A549 (cell line): ENCODE results near the gene GMEB2. TPM values are rescaled to one million over a fixed set of nuclear protein-coding genes. Genes with fewer than 3 reads are reported as not detected.

ENCODE experiments used
- ATAC-seq, 2 experiments: fragments of 200-7000 bp in 1 of 2; fragments of >200 bp in 1 of 2; cut with Nextera tagmentation in 1 of 2; cut with Tn5 transposase in 1 of 2; 3 replicates each; pipeline versions ENCODE4 v1.8.0 to v1.9.1; 2018 to 2020; ENCODE audit warnings: mild to moderate bottlenecking in 1 of 2, moderate library complexity in 1 of 2
- CTCF ChIA-PET: fragments of 300-600 bp; sonication (Branson Sonifier 250); formaldehyde crosslinking; extraction: SDS; loops from one replicate; lab custom pipeline; 2021; ENCODE audit warnings: antibody characterized with exemption, inconsistent platforms; lab: Yijun Ruan, JAX
- POLR2A ChIA-PET: fragments of 350-600 bp; formaldehyde crosslinking; extraction: SDS; loops from one replicate; lab custom pipeline; 2021; ENCODE audit warnings: antibody characterized with exemption, inconsistent platforms; lab: Yijun Ruan, JAX
- DNase-seq, 2 experiments: peaks; one replicate each; pipeline versions ENCODE4 v3.0.0 to v3.0.0-alpha.2; 2011 to 2016; ENCODE audit warnings: low read depth in 1 of 2, low spot score in 1 of 2
- FAIRE-seq: peaks from 2 replicates; lab custom pipeline; 2011; peaks lifted over from hg19 to GRCh38; lab: Jason Lieb, UNC
- H3K27ac ChIP-seq, 2 experiments: fragments of >200 bp; sonication (Bioruptor Twin); formaldehyde crosslinking; 3 replicates each; pipeline ENCODE4 v1.5.1; 2016 to 2017
- H3K4me1 ChIP-seq: fragments of >200 bp; sonication (Bioruptor Twin); formaldehyde crosslinking; 3 replicates; pipeline ENCODE4 v1.6.1; 2016
- H3K4me2 ChIP-seq: fragments of >200 bp; sonication (Bioruptor Twin); formaldehyde crosslinking; 3 replicates; pipeline ENCODE4 v1.6.1; 2016
- H3K4me3 ChIP-seq: fragments of >200 bp; sonication (Bioruptor Twin); formaldehyde crosslinking; 3 replicates; pipeline ENCODE4 v1.5.1; 2016
- H3K9me3 ChIP-seq: fragments of >200 bp; sonication (Bioruptor Twin); formaldehyde crosslinking; 3 replicates; pipeline ENCODE4 v1.6.1; 2016
- BCL3 ChIP-seq: fragments of >200 bp; sonication (Bioruptor Twin); formaldehyde crosslinking; IDR thresholded peaks from 3 replicates; pipeline ENCODE4 v1.6.1; 2016
- BHLHE40 ChIP-seq: IDR thresholded peaks from 2 replicates; pipeline ENCODE4 v1.6.1; 2012; ENCODE audit warnings: low read depth, low read length, inconsistent platforms
- CHD4 ChIP-seq: fragments of 200-600 bp; sonication (generic); IDR thresholded peaks from 2 replicates; pipeline ENCODE4 v1.6.1; 2016; ENCODE audit warnings: antibody characterized with exemption, mild to moderate bottlenecking, borderline replicate concordance
- EHMT2 ChIP-seq: fragments of 200-600 bp; sonication (generic); IDR thresholded peaks from 2 replicates; pipeline ENCODE4 v1.6.1; 2016; ENCODE audit warnings: antibody characterized with exemption, low read depth, mild to moderate bottlenecking, moderate library complexity
- ESRRA ChIP-seq: fragments of 150-350 bp; IDR thresholded peaks from 2 replicates; pipeline ENCODE4 v1.6.1; 2014; ENCODE audit warnings: mild to moderate bottlenecking, low read length, borderline replicate concordance
- FOSB ChIP-seq: fragments of 250-450 bp; sonication (Bioruptor Pico); IDR thresholded peaks from 2 replicates; pipeline ENCODE4 v1.5.0; 2020; ENCODE audit warnings: mild to moderate bottlenecking, moderate library complexity
- FOXS1 ChIP-seq: fragments of 250-450 bp; sonication (Bioruptor Pico); IDR thresholded peaks from 2 replicates; pipeline ENCODE4 v1.5.0; 2020; ENCODE audit warnings: mild to moderate bottlenecking, moderate library complexity
- GATA3 ChIP-seq: IDR thresholded peaks from 2 replicates; pipeline ENCODE4 v1.6.1; 2012; ENCODE audit warnings: borderline replicate concordance
- HMGXB4 ChIP-seq: fragments of 250-450 bp; sonication (Bioruptor Pico); IDR thresholded peaks from 2 replicates; pipeline ENCODE4 v1.5.0; 2021; ENCODE audit warnings: mild to moderate bottlenecking, moderate library complexity, borderline replicate concordance
- JUN ChIP-seq, 2 experiments: fragments of >200 bp; sonication (Bioruptor Twin); formaldehyde crosslinking; IDR thresholded peaks; 2 replicates in 1 of 2; 3 replicates in 1 of 2; pipeline ENCODE4 v1.6.1; 2016 to 2017
- JUNB ChIP-seq: fragments of >200 bp; sonication (Bioruptor Twin); formaldehyde crosslinking; IDR thresholded peaks from 2 replicates; pipeline ENCODE4 v1.6.1; 2016
- MAFK ChIP-seq: fragments of 450-650 bp; IDR thresholded peaks from 2 replicates; pipeline ENCODE4 v1.6.1; 2014; ENCODE audit not compliant: partially characterized antibody
- MAZ ChIP-seq: fragments of 150-350 bp; IDR thresholded peaks from 2 replicates; pipeline ENCODE4 v1.6.1; 2014; ENCODE audit warnings: antibody characterized with exemption, low read depth, low read length, borderline replicate concordance
- NFE2L2 ChIP-seq: fragments of 150-350 bp; conservative IDR thresholded peaks from 2 replicates; pipeline ENCODE4 v1.6.1; 2014; ENCODE audit warnings: low read length
- NR3C1 ChIP-seq: fragments of >200 bp; sonication (Bioruptor Twin); formaldehyde crosslinking; IDR thresholded peaks from 3 replicates; pipeline ENCODE4 v1.6.1; 2017
- PHF8 ChIP-seq: fragments of 200-600 bp; sonication (generic); IDR thresholded peaks from 2 replicates; pipeline ENCODE4 v1.6.1; 2016; ENCODE audit warnings: low read depth, mild to moderate bottlenecking, antibody characterized with exemption, moderate library complexity, borderline replicate concordance
- POLR2AphosphoS2 ChIP-seq: conservative IDR thresholded peaks from 2 replicates; pipeline ENCODE4 v1.6.1; 2012; ENCODE audit warnings: low read length, improper control_type of control experiment, inconsistent platforms
- RAD21 ChIP-seq, 2 experiments: fragments of >200 bp in 1 of 2; sonication (Bioruptor Twin) in 1 of 2; formaldehyde crosslinking in 1 of 2; IDR thresholded peaks in 1 of 2; conservative IDR thresholded peaks in 1 of 2; 2 replicates in 1 of 2; 3 replicates in 1 of 2; pipeline ENCODE4 v1.6.1; 2012 to 2018; ENCODE audit warnings: inconsistent platforms in 1 of 2
- RNF2 ChIP-seq: fragments of 200-600 bp; sonication (generic); IDR thresholded peaks from 2 replicates; pipeline ENCODE4 v1.6.1; 2016; ENCODE audit warnings: low read depth, mild to moderate bottlenecking, antibody characterized with exemption, moderate library complexity, borderline replicate concordance
- SMC3 ChIP-seq: fragments of >200 bp; sonication (Bioruptor Twin); formaldehyde crosslinking; IDR thresholded peaks from 3 replicates; pipeline ENCODE4 v1.6.1; 2018; ENCODE audit warnings: inconsistent platforms
- SREBF2 ChIP-seq: fragments of 450-650 bp; IDR thresholded peaks from 2 replicates; pipeline ENCODE4 v1.6.1; 2014; ENCODE audit warnings: mild to moderate bottlenecking, moderate library complexity
- TFCP2L1 ChIP-seq: fragments of 250-450 bp; sonication (Bioruptor Pico); IDR thresholded peaks from 2 replicates; pipeline ENCODE4 v1.5.0; 2021; ENCODE audit warnings: mild to moderate bottlenecking
- ZNF302 ChIP-seq: fragments of 250-450 bp; sonication (Bioruptor Pico); IDR thresholded peaks from 2 replicates; pipeline ENCODE4 v1.9.0; 2021; ENCODE audit warnings: inconsistent platforms, mild to moderate bottlenecking, moderate library complexity
- ZSCAN20 ChIP-seq: fragments of 250-450 bp; sonication (Bioruptor Pico); IDR thresholded peaks from 2 replicates; pipeline ENCODE4 v1.8.0; 2022; ENCODE audit warnings: mild to moderate bottlenecking, moderate library complexity
- WGBS: methylation state at CpG from one replicate; pipeline ENCODE4 v1.1.6; 2017; ENCODE audit errors: missing lambda C conversion rate; 5-methylcytosine and 5-hydroxymethylcytosine counted together
- polyA plus RNA-seq, 4 experiments: library from polyadenylated mRNA; depleted of rRNA in 3 of 4; stranded (reverse); fragments of >200 nt; fragmentation: RNase III in 1 of 4; extraction: RNeasy Plus Mini Kit Qiagen cat#74134 plus additional on column Dnase treatment in 1 of 4; gene quantifications; 2 replicates in 3 of 4; 3 replicates in 1 of 4; pipeline ENCODE4 v1.2.3, GENCODE V29; 2011 to 2017
- TF ChIP-seq, protein P1 (sequence below): fragments of >200 bp; sonication (Bioruptor Twin); formaldehyde crosslinking; IDR thresholded peaks from 3 replicates; pipeline ENCODE4 v1.5.1; 2016
- TF ChIP-seq, protein P2 (sequence below): IDR thresholded peaks from 2 replicates; pipeline ENCODE4 v1.6.1; 2012
- TF ChIP-seq, protein P3 (sequence below): fragments of >200 bp; sonication (Bioruptor Twin); formaldehyde crosslinking; IDR thresholded peaks from 2 replicates; pipeline ENCODE4 v1.6.1; 2016

Gene GMEB2
- polyA plus RNA-seq, 2 of the 4 experiments (the other 2 are of a cell fraction): 6.5 to 6.8 TPM

DNA sequence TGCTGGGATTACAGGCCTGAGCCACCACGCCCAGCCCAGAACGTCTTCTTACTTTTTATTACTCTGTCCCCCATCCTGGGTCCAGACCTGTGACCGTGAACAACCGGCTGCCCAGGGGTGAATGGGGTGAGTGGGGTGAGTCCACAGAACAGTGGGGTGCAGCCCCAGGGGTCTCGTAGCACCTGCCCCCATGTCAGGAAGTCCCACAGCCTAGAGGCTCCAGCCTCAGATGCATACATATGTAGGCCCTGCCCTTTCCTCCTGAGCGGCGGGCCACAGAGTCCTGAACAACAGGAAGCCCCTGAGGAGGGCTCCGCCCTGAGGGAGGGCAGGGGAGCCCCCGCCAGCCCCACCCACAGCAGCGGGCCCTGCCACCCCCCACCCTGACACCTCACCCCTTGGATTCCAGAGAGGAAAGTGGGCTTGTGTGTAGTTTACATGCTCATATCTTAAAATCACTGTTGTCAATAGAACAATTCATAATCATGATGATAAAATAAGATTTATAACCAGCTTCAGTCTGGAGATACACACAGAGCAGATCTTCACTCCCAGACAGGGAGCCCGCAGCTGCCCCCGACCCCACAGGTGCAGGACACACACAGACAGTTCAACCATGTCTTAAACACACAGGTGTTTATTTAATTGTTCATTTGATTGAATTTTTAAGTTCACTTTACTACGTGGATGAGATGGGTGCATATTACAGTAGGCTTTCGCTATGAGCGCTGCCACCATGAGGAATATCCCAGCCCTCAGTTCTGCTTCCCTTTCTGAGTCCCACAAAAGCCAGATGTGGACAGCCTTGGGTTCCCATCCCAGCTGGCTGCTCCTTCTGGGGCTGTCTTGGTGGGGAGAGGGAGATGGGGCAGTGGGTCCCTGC lies 12.4 kb upstream of the GMEB2 start:
- Histone ChIP-seq H3K4me2 (no peak overlapping the region), H3K4me1 (peaks cover 9% of the 10 kb centered on the region; the same call in 2 of the 3 replicates), H3K27ac (no peak overlapping the region), H3K4me3 (no peak overlapping the region), H3K9me3 (no peaks in the 10 kb centered on the region)
- WGBS: 74% methylated on average over 15 of the region's 15 CpGs
- no peak for TF ChIP-seq RAD21 (conservative IDR thresholded peaks at IDR 0.05 in 1 of 2, IDR thresholded peaks at IDR 0.05 in 1 of 2)
- TF ChIP-seq MAFK: no peak
- TF ChIP-seq, protein P1, sequence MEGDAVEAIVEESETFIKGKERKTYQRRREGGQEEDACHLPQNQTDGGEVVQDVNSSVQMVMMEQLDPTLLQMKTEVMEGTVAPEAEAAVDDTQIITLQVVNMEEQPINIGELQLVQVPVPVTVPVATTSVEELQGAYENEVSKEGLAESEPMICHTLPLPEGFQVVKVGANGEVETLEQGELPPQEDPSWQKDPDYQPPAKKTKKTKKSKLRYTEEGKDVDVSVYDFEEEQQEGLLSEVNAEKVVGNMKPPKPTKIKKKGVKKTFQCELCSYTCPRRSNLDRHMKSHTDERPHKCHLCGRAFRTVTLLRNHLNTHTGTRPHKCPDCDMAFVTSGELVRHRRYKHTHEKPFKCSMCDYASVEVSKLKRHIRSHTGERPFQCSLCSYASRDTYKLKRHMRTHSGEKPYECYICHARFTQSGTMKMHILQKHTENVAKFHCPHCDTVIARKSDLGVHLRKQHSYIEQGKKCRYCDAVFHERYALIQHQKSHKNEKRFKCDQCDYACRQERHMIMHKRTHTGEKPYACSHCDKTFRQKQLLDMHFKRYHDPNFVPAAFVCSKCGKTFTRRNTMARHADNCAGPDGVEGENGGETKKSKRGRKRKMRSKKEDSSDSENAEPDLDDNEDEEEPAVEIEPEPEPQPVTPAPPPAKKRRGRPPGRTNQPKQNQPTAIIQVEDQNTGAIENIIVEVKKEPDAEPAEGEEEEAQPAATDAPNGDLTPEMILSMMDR: no peak
- TF ChIP-seq BHLHE40: no peak
- TF ChIP-seq FOXS1 (CRISPR knock-in tag): no peak
- TF ChIP-seq JUN (IDR thresholded peaks at IDR 0.05): no peak
- TF ChIP-seq ZSCAN20 (CRISPR knock-in tag): no peak
- TF ChIP-seq TFCP2L1 (CRISPR knock-in tag): no peak
- TF ChIP-seq GATA3: no peak
- TF ChIP-seq POLR2AphosphoS2: no peak
- TF ChIP-seq RNF2: no peak
- no peak for TF ChIP-seq HMGXB4 (CRISPR knock-in tag)
- TF ChIP-seq PHF8: no peak
- no peak for TF ChIP-seq ESRRA
- FAIRE-seq (no peak), DNase-seq (no peak), ATAC-seq (no peak)
- ChIA-PET CTCF (no interaction called here), POLR2A (no interaction called here)

DNA sequence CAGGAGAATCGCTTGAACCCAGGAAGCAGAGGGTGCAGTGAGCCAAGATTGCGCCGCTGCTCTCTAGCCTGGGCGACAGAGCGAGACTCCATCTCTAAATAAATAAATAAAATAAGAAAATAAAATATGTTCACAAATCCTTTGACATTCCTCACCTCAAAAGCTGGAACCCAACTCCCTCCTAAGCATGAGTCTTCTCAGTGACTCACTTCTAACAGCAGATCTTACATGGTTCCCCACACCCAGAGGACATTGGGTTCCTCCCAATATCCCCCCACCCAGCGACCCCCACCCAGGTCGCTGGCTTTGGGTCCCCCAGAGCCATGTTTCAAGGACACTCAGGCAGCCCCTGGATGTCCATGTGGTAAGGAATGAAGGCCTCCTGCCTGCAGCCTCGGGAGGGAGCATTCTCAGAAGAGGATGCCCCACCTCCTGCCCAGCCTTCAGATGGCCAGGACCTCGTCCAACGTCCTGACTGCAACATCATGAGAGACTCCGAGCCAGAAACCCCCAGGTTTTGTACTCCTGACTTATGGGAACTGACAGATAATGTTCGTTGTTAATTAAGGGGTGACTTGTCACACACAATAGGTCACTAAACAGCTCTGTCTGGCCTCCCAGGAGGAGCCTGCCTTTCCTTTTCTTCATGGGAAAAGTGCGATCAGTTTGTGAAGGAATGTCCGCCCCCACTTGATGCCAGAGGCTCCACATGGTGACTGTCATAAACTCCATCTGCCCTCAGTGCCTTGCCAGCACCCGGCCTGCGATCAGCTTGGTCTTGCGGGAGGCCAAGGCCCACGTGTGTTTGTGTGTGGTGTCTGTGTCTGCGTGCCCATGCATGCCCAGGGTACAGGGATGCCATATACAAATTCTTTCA lies 10.1 kb upstream of the GMEB2 start:
- ChIA-PET CTCF (interaction anchor here (0.8 kb wide), 1 partner anchor 16 kb away, joined by 4 read pairs; no protein-coding TSS in a partner anchor), POLR2A (no interaction called here)
- no peak for DNase-seq
- no peak overlapping the region for H3K4me2 ChIP-seq
- FAIRE-seq: no peak
- no peak overlapping the region for H3K4me3 ChIP-seq
- no peak overlapping the region for H3K27ac ChIP-seq
- 73% methylated on average over 18 of the region's 19 CpGs for WGBS
- peaks cover 3% of the 10 kb centered on the region; the same call in 1 of the 3 replicates for H3K4me1 ChIP-seq
- no peaks in the 10 kb centered on the region for H3K9me3 ChIP-seq
- ATAC-seq: no peak
- TF ChIP-seq, protein P2, sequence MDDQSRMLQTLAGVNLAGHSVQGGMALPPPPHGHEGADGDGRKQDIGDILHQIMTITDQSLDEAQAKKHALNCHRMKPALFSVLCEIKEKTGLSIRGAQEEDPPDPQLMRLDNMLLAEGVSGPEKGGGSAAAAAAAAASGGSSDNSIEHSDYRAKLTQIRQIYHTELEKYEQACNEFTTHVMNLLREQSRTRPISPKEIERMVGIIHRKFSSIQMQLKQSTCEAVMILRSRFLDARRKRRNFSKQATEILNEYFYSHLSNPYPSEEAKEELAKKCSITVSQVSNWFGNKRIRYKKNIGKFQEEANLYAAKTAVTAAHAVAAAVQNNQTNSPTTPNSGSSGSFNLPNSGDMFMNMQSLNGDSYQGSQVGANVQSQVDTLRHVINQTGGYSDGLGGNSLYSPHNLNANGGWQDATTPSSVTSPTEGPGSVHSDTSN: no peak
- TF ChIP-seq EHMT2: no peak
- no peak for TF ChIP-seq SMC3
- TF ChIP-seq, protein P3, sequence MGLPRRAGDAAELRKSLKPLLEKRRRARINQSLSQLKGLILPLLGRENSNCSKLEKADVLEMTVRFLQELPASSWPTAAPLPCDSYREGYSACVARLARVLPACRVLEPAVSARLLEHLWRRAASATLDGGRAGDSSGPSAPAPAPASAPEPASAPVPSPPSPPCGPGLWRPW: no peak
- no peak for TF ChIP-seq SREBF2
- TF ChIP-seq MAZ: no peak
- no peak for TF ChIP-seq ZNF302 (CRISPR knock-in tag)
- no peak for TF ChIP-seq NR3C1
- TF ChIP-seq JUNB: no peak
- TF ChIP-seq BCL3: no peak
- no peak for TF ChIP-seq CHD4
- TF ChIP-seq, protein P1: no peak
- no peak for TF ChIP-seq FOSB (CRISPR knock-in tag)
- no peak for TF ChIP-seq NFE2L2
